Activated CD4-positive, alpha-beta memory T cell treated with anti-CD3 and anti-CD28 coated beads for 36 hours (primary cell): ENCODE measurements around the gene CAMTA1. TPM values are rescaled to one million over a fixed set of nuclear protein-coding genes. Genes with fewer than 3 reads are reported as not detected.

Experiments
- CTCF ChIA-PET: fragments of 350-600 bp; sonication (Branson Sonifier 250); formaldehyde crosslinking; loops from one replicate; lab custom pipeline; 2021; ENCODE audit warnings: antibody characterized with exemption, inconsistent platforms; lab: Charles Lee
- POLR2A ChIA-PET: fragments of 350-600 bp; sonication (Branson Sonifier 250); formaldehyde crosslinking; loops from one replicate; lab custom pipeline; 2021; ENCODE audit warnings: antibody characterized with exemption; lab: Charles Lee
- DNase-seq: peaks from one replicate; pipeline ENCODE4 v3.0.0-alpha.2; 2020
- H3K27ac Mint-ChIP-seq: one replicate; pipeline ENCODE4 v1.8.0; 2021; ENCODE audit warnings: mixed read lengths
- H3K27me3 Mint-ChIP-seq: one replicate; pipeline ENCODE4 v1.8.0; 2021; ENCODE audit warnings: mixed read lengths
- H3K36me3 Mint-ChIP-seq: one replicate; pipeline ENCODE4 v1.8.0; 2021; ENCODE audit warnings: mixed read lengths
- H3K4me1 Mint-ChIP-seq: one replicate; pipeline ENCODE4 v1.8.0; 2021; ENCODE audit warnings: low read depth, mixed read lengths
- H3K4me3 Mint-ChIP-seq: one replicate; pipeline ENCODE4 v1.8.0; 2021; ENCODE audit warnings: mild to moderate bottlenecking, mixed read lengths
- H3K9me3 Mint-ChIP-seq: one replicate; pipeline ENCODE4 v1.8.0; 2021; ENCODE audit warnings: mixed read lengths
- intact Hi-C: fragments of 100-400 bp; cut with micrococcal nuclease; formaldehyde crosslinking; loops from one replicate; pipeline ENCODE4 v1.15.1; 2023
- total RNA-seq, 2 experiments: library from RNA; stranded (reverse); gene quantifications; one replicate each; pipeline ENCODE4 v1.2.3, GENCODE V29; 2021

CAMTA1 gene
- total RNA-seq, 2 experiments from 2014 or later: 64.7 to 68.9 TPM

- CTCF ChIA-PET: no interaction called here
- POLR2A ChIA-PET: no interaction called here
- intact Hi-C loops: no loop called here
- Mint-ChIP-seq H3K27ac (no peak overlapping the region), H3K9me3 (no peaks in the 10 kb centered on the region), H3K4me3 (no peak overlapping the region), H3K36me3 (no peaks in the 10 kb centered on the region), H3K4me1 (no peaks in the 10 kb centered on the region), H3K27me3 (peaks cover 4% of the 10 kb centered on the region)
- no peak for DNase-seq
These were observed 702.7 kb downstream of the CAMTA1 start for GRCh38 chr1:7487766-7488474.

- H3K27me3 Mint-ChIP-seq: no peaks in the 10 kb centered on the region
- ChIA-PET POLR2A (no interaction called here), CTCF (no interaction called here)
- H3K9me3 Mint-ChIP-seq: no peaks in the 10 kb centered on the region
- H3K27ac Mint-ChIP-seq: no peak overlapping the region
- H3K4me3 Mint-ChIP-seq: no peak overlapping the region
- intact Hi-C loops: no loop called here
- H3K36me3 Mint-ChIP-seq: no peaks in the 10 kb centered on the region
- H3K4me1 Mint-ChIP-seq: no peaks in the 10 kb centered on the region
- no peak for DNase-seq
These were observed 703.2 kb downstream of the CAMTA1 start for GRCh38 chr1:7488475-7488842.

GRCh38 chr1:7489586-7489985 lies 704.3 kb downstream of the CAMTA1 start:
- Mint-ChIP-seq H3K4me1 (no peaks in the 10 kb centered on the region), H3K27me3 (no peaks in the 10 kb centered on the region), H3K4me3 (no peak overlapping the region), H3K36me3 (no peaks in the 10 kb centered on the region), H3K9me3 (no peaks in the 10 kb centered on the region), H3K27ac (no peak overlapping the region)
- intact Hi-C loops: no loop called here
- POLR2A ChIA-PET: no interaction called here
- CTCF ChIA-PET: no interaction called here
- no peak for DNase-seq

- no peaks in the 10 kb centered on the region for H3K36me3 Mint-ChIP-seq
- POLR2A ChIA-PET: no interaction called here
- DNase-seq: no peak
- no peaks in the 10 kb centered on the region for H3K9me3 Mint-ChIP-seq
- no peaks in the 10 kb centered on the region for H3K4me1 Mint-ChIP-seq
- CTCF ChIA-PET: no interaction called here
- H3K27me3 Mint-ChIP-seq: no peaks in the 10 kb centered on the region
- H3K27ac Mint-ChIP-seq: no peak overlapping the region
- intact Hi-C loops: no loop called here
- no peak overlapping the region for H3K4me3 Mint-ChIP-seq
These were observed 705.3 kb downstream of the CAMTA1 start for GRCh38 chr1:7490576-7490975.

- Mint-ChIP-seq H3K27ac (no peak overlapping the region), H3K4me1 (no peaks in the 10 kb centered on the region), H3K9me3 (no peaks in the 10 kb centered on the region), H3K27me3 (no peaks in the 10 kb centered on the region), H3K4me3 (no peak overlapping the region), H3K36me3 (no peaks in the 10 kb centered on the region)
- ChIA-PET POLR2A (no interaction called here), CTCF (no interaction called here)
- DNase-seq: no peak
- intact Hi-C loops: no loop called here
These were observed 706.0 kb downstream of the CAMTA1 start for GRCh38 chr1:7491109-7491817.

- Mint-ChIP-seq H3K4me3 (no peak overlapping the region), H3K27ac (no peak overlapping the region), H3K4me1 (no peaks in the 10 kb centered on the region), H3K9me3 (no peaks in the 10 kb centered on the region), H3K27me3 (no peaks in the 10 kb centered on the region), H3K36me3 (no peaks in the 10 kb centered on the region)
- CTCF ChIA-PET: no interaction called here
- POLR2A ChIA-PET: no interaction called here
- intact Hi-C loops: no loop called here
- no peak for DNase-seq
These were observed 706.5 kb downstream of the CAMTA1 start for GRCh38 chr1:7491818-7492173.

- intact Hi-C loops: no loop called here
- Mint-ChIP-seq H3K4me1 (no peaks in the 10 kb centered on the region), H3K9me3 (no peaks in the 10 kb centered on the region), H3K27me3 (no peaks in the 10 kb centered on the region), H3K36me3 (no peaks in the 10 kb centered on the region), H3K27ac (no peak overlapping the region), H3K4me3 (no peak overlapping the region)
- ChIA-PET CTCF (no interaction called here), POLR2A (no interaction called here)
- DNase-seq: no peak
These were observed 708.6 kb downstream of the CAMTA1 start for GRCh38 chr1:7493711-7494454.

- no peak for DNase-seq
- Mint-ChIP-seq H3K36me3 (no peaks in the 10 kb centered on the region), H3K27ac (no peak overlapping the region), H3K4me1 (no peaks in the 10 kb centered on the region), H3K9me3 (no peaks in the 10 kb centered on the region), H3K4me3 (no peak overlapping the region), H3K27me3 (no peaks in the 10 kb centered on the region)
- POLR2A ChIA-PET: no interaction called here
- CTCF ChIA-PET: no interaction called here
- intact Hi-C loops: no loop called here
These were observed 710.7 kb downstream of the CAMTA1 start for GRCh38 chr1:7495962-7496361.

- no peaks in the 10 kb centered on the region for H3K36me3 Mint-ChIP-seq
- CTCF ChIA-PET: interaction anchor here (0.5 kb wide), 1 partner anchor 406 kb away, joined by 3 read pairs; no protein-coding TSS in a partner anchor
- H3K9me3 Mint-ChIP-seq: no peaks in the 10 kb centered on the region
- no peak overlapping the region for H3K27ac Mint-ChIP-seq
- no peaks in the 10 kb centered on the region for H3K27me3 Mint-ChIP-seq
- no peak overlapping the region for H3K4me3 Mint-ChIP-seq
- no peaks in the 10 kb centered on the region for H3K4me1 Mint-ChIP-seq
- intact Hi-C loops: no loop called here
- peak; percentile 19 for DNase-seq
- POLR2A ChIA-PET: no interaction called here
These were observed 711.9 kb downstream of the CAMTA1 start for GRCh38 chr1:7497107-7497637.

- no peaks in the 10 kb centered on the region for H3K27me3 Mint-ChIP-seq
- intact Hi-C loops: no loop called here
- no peaks in the 10 kb centered on the region for H3K4me1 Mint-ChIP-seq
- ChIA-PET POLR2A (no interaction called here), CTCF (no interaction called here)
- H3K36me3 Mint-ChIP-seq: no peaks in the 10 kb centered on the region
- no peak overlapping the region for H3K27ac Mint-ChIP-seq
- H3K4me3 Mint-ChIP-seq: no peak overlapping the region
- DNase-seq: no peak
- no peaks in the 10 kb centered on the region for H3K9me3 Mint-ChIP-seq
These were observed 715.3 kb downstream of the CAMTA1 start for GRCh38 chr1:7500381-7501083.

GRCh38 chr1:7501084-7501491 lies 715.8 kb downstream of the CAMTA1 start:
- no peaks in the 10 kb centered on the region for H3K36me3 Mint-ChIP-seq
- H3K27me3 Mint-ChIP-seq: no peaks in the 10 kb centered on the region
- H3K27ac Mint-ChIP-seq: no peak overlapping the region
- POLR2A ChIA-PET: no interaction called here
- no peaks in the 10 kb centered on the region for H3K4me1 Mint-ChIP-seq
- CTCF ChIA-PET: no interaction called here
- no peak for DNase-seq
- intact Hi-C loops: no loop called here
- H3K4me3 Mint-ChIP-seq: no peak overlapping the region
- no peaks in the 10 kb centered on the region for H3K9me3 Mint-ChIP-seq
